Measurements from ENCODE around the gene MYCN. TPM values are rescaled to one million over a fixed set of nuclear protein-coding genes. Genes with fewer than 3 reads are reported as not detected.

The MYCN gene
- total and polyA plus RNA-seq, 2 of the 13 experiments (the other 11 are each of a cell fraction or from before 2014, with no cell fraction given), result not detected

DNA sequence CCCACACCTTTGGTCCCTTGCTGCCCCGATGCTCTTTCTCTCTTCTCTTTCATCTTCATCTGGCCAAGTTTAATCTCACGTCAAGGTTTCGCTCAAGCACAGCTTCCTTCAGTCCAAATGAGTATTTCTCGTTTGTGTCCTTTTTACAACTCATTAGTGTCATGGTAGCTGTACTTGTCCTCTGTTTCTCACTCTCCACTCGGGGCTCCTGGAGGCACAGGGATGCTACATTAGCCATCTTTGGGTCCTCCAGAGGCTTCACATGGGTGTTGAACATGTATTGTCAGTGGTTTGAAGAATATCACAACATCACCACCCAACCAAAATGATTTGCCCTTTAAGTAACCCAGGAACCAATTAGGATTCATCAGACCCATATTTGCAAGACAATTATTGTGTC lies 30.4 kb downstream of the MYCN start (continued):
- TF ChIP-seq, protein P1, sequence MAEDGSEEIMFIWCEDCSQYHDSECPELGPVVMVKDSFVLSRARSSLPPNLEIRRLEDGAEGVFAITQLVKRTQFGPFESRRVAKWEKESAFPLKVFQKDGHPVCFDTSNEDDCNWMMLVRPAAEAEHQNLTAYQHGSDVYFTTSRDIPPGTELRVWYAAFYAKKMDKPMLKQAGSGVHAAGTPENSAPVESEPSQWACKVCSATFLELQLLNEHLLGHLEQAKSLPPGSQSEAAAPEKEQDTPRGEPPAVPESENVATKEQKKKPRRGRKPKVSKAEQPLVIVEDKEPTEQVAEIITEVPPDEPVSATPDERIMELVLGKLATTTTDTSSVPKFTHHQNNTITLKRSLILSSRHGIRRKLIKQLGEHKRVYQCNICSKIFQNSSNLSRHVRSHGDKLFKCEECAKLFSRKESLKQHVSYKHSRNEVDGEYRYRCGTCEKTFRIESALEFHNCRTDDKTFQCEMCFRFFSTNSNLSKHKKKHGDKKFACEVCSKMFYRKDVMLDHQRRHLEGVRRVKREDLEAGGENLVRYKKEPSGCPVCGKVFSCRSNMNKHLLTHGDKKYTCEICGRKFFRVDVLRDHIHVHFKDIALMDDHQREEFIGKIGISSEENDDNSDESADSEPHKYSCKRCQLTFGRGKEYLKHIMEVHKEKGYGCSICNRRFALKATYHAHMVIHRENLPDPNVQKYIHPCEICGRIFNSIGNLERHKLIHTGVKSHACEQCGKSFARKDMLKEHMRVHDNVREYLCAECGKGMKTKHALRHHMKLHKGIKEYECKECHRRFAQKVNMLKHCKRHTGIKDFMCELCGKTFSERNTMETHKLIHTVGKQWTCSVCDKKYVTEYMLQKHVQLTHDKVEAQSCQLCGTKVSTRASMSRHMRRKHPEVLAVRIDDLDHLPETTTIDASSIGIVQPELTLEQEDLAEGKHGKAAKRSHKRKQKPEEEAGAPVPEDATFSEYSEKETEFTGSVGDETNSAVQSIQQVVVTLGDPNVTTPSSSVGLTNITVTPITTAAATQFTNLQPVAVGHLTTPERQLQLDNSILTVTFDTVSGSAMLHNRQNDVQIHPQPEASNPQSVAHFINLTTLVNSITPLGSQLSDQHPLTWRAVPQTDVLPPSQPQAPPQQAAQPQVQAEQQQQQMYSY (CRISPR knock-in tag; IDR thresholded peaks at IDR 0.05), result no peak
- TF ChIP-seq ZNF143 (CRISPR knock-in tag; IDR thresholded peaks at IDR 0.05), result no peak
- no peak for TF ChIP-seq ATF1 (CRISPR knock-in tag; IDR thresholded peaks at IDR 0.05)
- TF ChIP-seq CBX2 (IDR thresholded peaks at IDR 0.05; ENCODE audit: low read depth, low read length), result no peak
- TF ChIP-seq CBX2 (CRISPR knock-in tag; IDR thresholded peaks at IDR 0.05; ENCODE audit: low read depth), result no peak
- TF ChIP-seq ZNF577 (CRISPR knock-in tag; IDR thresholded peaks at IDR 0.05; ENCODE audit: borderline replicate concordance, low read depth), result no peak
- TF ChIP-seq, protein P2, sequence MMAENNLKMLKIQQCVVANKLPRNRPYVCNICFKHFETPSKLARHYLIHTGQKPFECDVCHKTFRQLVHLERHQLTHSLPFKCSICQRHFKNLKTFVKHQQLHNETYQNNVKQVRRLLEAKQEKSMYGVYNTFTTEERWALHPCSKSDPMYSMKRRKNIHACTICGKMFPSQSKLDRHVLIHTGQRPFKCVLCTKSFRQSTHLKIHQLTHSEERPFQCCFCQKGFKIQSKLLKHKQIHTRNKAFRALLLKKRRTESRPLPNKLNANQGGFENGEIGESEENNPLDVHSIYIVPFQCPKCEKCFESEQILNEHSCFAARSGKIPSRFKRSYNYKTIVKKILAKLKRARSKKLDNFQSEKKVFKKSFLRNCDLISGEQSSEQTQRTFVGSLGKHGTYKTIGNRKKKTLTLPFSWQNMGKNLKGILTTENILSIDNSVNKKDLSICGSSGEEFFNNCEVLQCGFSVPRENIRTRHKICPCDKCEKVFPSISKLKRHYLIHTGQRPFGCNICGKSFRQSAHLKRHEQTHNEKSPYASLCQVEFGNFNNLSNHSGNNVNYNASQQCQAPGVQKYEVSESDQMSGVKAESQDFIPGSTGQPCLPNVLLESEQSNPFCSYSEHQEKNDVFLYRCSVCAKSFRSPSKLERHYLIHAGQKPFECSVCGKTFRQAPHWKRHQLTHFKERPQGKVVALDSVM (CRISPR knock-in tag; IDR thresholded peaks at IDR 0.05), result no peak
- TF ChIP-seq ZNF605 (CRISPR knock-in tag; IDR thresholded peaks at IDR 0.05), result no peak
- no peak for TF ChIP-seq ZNF317 (CRISPR knock-in tag; IDR thresholded peaks at IDR 0.05)
- TF ChIP-seq TCF12 (IDR thresholded peaks at IDR 0.05), result no peak
- TF ChIP-seq TCF12 (CRISPR knock-in tag; IDR thresholded peaks at IDR 0.05), result no peak

Data from HepG2 (cell line).